Common myeloid progenitor, CD34-positive (primary cell): ENCODE measurements around the gene IL1RAP.

Experiments
- CTCF ChIA-PET: fragments of 350-600 bp; sonication (Branson Sonifier 250); formaldehyde crosslinking; loops from one replicate; lab custom pipeline; 2021; ENCODE audit warnings: antibody characterized with exemption; lab: Charles Lee
- POLR2A ChIA-PET: fragments of 350-600 bp; sonication (Branson Sonifier 250); formaldehyde crosslinking; loops from one replicate; lab custom pipeline; 2021; ENCODE audit warnings: antibody characterized with exemption; lab: Charles Lee
- DNase-seq, 3 donors: peaks; one replicate each; pipeline versions ENCODE4 v3.0.0 to v3.0.0-alpha.2; 2013
- H3K27ac ChIP-seq, 2 experiments: 1 replicate in 1 of 2; 2 replicates in 1 of 2; pipeline ENCODE4 v1.7.0; 2013; ENCODE audit warnings: inconsistent platforms in 2 of 2, low read length in 2 of 2, mild to moderate bottlenecking in 2 of 2, low read depth in 1 of 2, moderate library complexity in 1 of 2; ENCODE audit not compliant: severe bottlenecking in 2 of 2, insufficient read depth in 1 of 2, poor library complexity in 1 of 2
- H3K27me3 ChIP-seq, 5 experiments: replicated peaks in 2 of 5; 1 replicate in 3 of 5; 2 replicates in 2 of 5; pipeline versions ENCODE4 v1.6.1 to v1.7.0; 2013; ENCODE audit warnings: low read length in 4 of 5, mild to moderate bottlenecking in 2 of 5, moderate library complexity in 2 of 5, inconsistent platforms in 1 of 5; ENCODE audit not compliant: insufficient read depth in 5 of 5, control insufficient read depth in 4 of 5
- H3K36me3 ChIP-seq, 4 experiments: 1 replicate in 2 of 4; 2 replicates in 2 of 4; pipeline versions ENCODE4 v1.6.1 to v1.7.0; 2013; ENCODE audit warnings: low read length in 3 of 4, control low read depth in 1 of 4, mild to moderate bottlenecking in 1 of 4; ENCODE audit not compliant: control insufficient read depth in 4 of 4, insufficient read depth in 4 of 4
- H3K4me1 ChIP-seq, 4 experiments: 1 replicate in 3 of 4; 2 replicates in 1 of 4; pipeline versions ENCODE4 v1.6.1 to v1.7.1; 2013; ENCODE audit warnings: low read length in 3 of 4, mild to moderate bottlenecking in 3 of 4, control low read depth in 1 of 4, inconsistent platforms in 1 of 4, moderate library complexity in 1 of 4; ENCODE audit not compliant: control insufficient read depth in 4 of 4, insufficient read depth in 4 of 4; ENCODE audit errors: control extremely low read depth in 1 of 4
- H3K4me3 ChIP-seq, 7 experiments: 1 replicate in 4 of 7; 2 replicates in 3 of 7; pipeline versions ENCODE4 v1.5.1 to v1.7.0; 2013; ENCODE audit warnings: mild to moderate bottlenecking in 7 of 7, low read length in 6 of 7, moderate library complexity in 6 of 7, inconsistent platforms in 2 of 7, low read depth in 2 of 7, control low read depth in 1 of 7; ENCODE audit not compliant: insufficient read depth in 4 of 7, control insufficient read depth in 1 of 7; ENCODE audit errors: extremely low read depth in 1 of 7
- H3K9me3 ChIP-seq, 5 experiments: 1 replicate in 4 of 5; 2 replicates in 1 of 5; pipeline versions ENCODE4 v1.6.1 to v1.7.1; 2013; ENCODE audit warnings: low read length in 4 of 5, mild to moderate bottlenecking in 2 of 5, inconsistent platforms in 1 of 5, low read depth in 1 of 5, moderate library complexity in 1 of 5; ENCODE audit not compliant: control insufficient read depth in 4 of 5, insufficient read depth in 2 of 5; ENCODE audit errors: control extremely low read depth in 1 of 5
- WGBS: methylation state at CpG from one replicate; pipeline ENCODE4 v1.1.5; 2013; ENCODE audit not compliant: insufficient coverage; 5-methylcytosine and 5-hydroxymethylcytosine counted together

The IL1RAP gene

GRCh38 chr3:190562866-190563510, 49.1 kb downstream of the IL1RAP start:
- peaks cover 0 to 17% (median 10%) of the 10 kb centered on the region in 4 experiments for H3K4me1 ChIP-seq
- ChIA-PET POLR2A (no interaction called here), CTCF (interaction anchor here (0.9 kb wide), 1 partner anchor 11 kb away, joined by 3 read pairs; no protein-coding TSS in a partner anchor)
- peaks cover 0 to 14% (median 2%) of the 10 kb centered on the region in 5 experiments for H3K9me3 ChIP-seq
- WGBS: 100% methylated on average over 2 of the region's 3 CpGs
- no peak overlapping the region for H3K4me3 ChIP-seq
- no peaks in the 10 kb centered on the region for H3K27me3 ChIP-seq
- peaks cover 0 to 13% (median 0%) of the 10 kb centered on the region in 4 experiments for H3K36me3 ChIP-seq
- no peak for DNase-seq
- H3K27ac ChIP-seq: no peak overlapping the region

GRCh38 chr3:190564175-190564574, 50.3 kb downstream of the IL1RAP start:
- WGBS: no CpG with 5 or more reads among the region's 2 CpGs
- peaks cover 0 to 4% (median 2%) of the 10 kb centered on the region in 5 experiments for H3K9me3 ChIP-seq
- H3K36me3 ChIP-seq: peaks cover 0 to 5% (median 0%) of the 10 kb centered on the region in 4 experiments
- CTCF ChIA-PET: no interaction called here
- peaks cover 0 to 6% (median 0%) of the 10 kb centered on the region in 5 experiments for H3K27me3 ChIP-seq
- no peak overlapping the region for H3K27ac ChIP-seq
- H3K4me3 ChIP-seq: no peak overlapping the region
- DNase-seq: no peak
- H3K4me1 ChIP-seq: peaks cover 0 to 20% (median 10%) of the 10 kb centered on the region in 4 experiments
- POLR2A ChIA-PET: no interaction called here

- Histone ChIP-seq H3K36me3 (peaks cover 0 to 5% (median 0%) of the 10 kb centered on the region in 4 experiments), H3K27ac (peak overlapping the region; percentile 17 to 65), H3K27me3 (peaks cover 0 to 6% (median 0%) of the 10 kb centered on the region in 5 experiments), H3K4me3 (peak overlapping the region in 3 of 7 experiments; percentile 12 to 40 (median 26)), H3K9me3 (peaks cover 0 to 2% (median 0%) of the 10 kb centered on the region in 5 experiments), H3K4me1 (peaks cover 0 to 20% (median 10%) of the 10 kb centered on the region in 4 experiments)
- CTCF ChIA-PET: interaction anchor here (0.8 to 1.3 kb wide), 8 partner anchors 9 to 140 kb away, joined by 3 to 6 read pairs (median 3); no protein-coding TSS in a partner anchor
- POLR2A ChIA-PET: no interaction called here
- WGBS: 17% methylated on average over 5 of the region's 6 CpGs
- DNase-seq: peak; percentile 99 to 100 (median 99)
Observed at GRCh38 chr3:190566043-190566933, 52.4 kb downstream of the IL1RAP start.

GRCh38 chr3:190568036-190568435, 54.2 kb downstream of the IL1RAP start:
- POLR2A ChIA-PET: no interaction called here
- Histone ChIP-seq H3K36me3 (peaks cover 0 to 5% (median 0%) of the 10 kb centered on the region in 4 experiments), H3K4me1 (peaks cover 0 to 20% (median 10%) of the 10 kb centered on the region in 4 experiments), H3K4me3 (no peak overlapping the region), H3K9me3 (no peaks in the 10 kb centered on the region), H3K27me3 (peaks cover 0 to 6% (median 0%) of the 10 kb centered on the region in 5 experiments), H3K27ac (no peak overlapping the region)
- no peak for DNase-seq
- 83% methylated on average over 1 of the region's 2 CpGs for WGBS
- CTCF ChIA-PET: interaction anchor here (1.2 to 1.3 kb wide), 2 partner anchors 11 to 138 kb away, joined by 3 to 6 read pairs; no protein-coding TSS in a partner anchor

GRCh38 chr3:190574473-190574872, 60.6 kb downstream of the IL1RAP start:
- ChIA-PET POLR2A (no interaction called here), CTCF (interaction anchor here (0.8 to 1.7 kb wide), 4 partner anchors 9 to 123 kb away, joined by 3 to 6 read pairs (median 4); no protein-coding TSS in a partner anchor)
- Histone ChIP-seq H3K4me1 (peaks cover 0 to 22% (median 7%) of the 10 kb centered on the region in 4 experiments), H3K27me3 (peaks cover 0 to 12% (median 0%) of the 10 kb centered on the region in 5 experiments), H3K4me3 (no peak overlapping the region), H3K36me3 (peaks cover 0 to 3% (median 0%) of the 10 kb centered on the region in 4 experiments), H3K27ac (no peak overlapping the region), H3K9me3 (no peaks in the 10 kb centered on the region)
- no peak for DNase-seq
- WGBS: 100% methylated on average over 2 of the region's 2 CpGs

GRCh38 chr3:190575437-190576185, 61.7 kb downstream of the IL1RAP start:
- POLR2A ChIA-PET: no interaction called here
- 40% methylated on average over 3 of the region's 7 CpGs for WGBS
- Histone ChIP-seq H3K9me3 (no peaks in the 10 kb centered on the region), H3K4me1 (peaks cover 0 to 25% (median 9%) of the 10 kb centered on the region in 4 experiments), H3K4me3 (peak overlapping the region in 1 of 7 experiments; percentile 10), H3K27ac (no peak overlapping the region), H3K36me3 (peaks cover 0 to 3% (median 0%) of the 10 kb centered on the region in 4 experiments), H3K27me3 (peaks cover 0 to 12% (median 0%) of the 10 kb centered on the region in 5 experiments)
- CTCF ChIA-PET: interaction anchor here (0.6 to 1.4 kb wide), 5 partner anchors 8 to 77 kb away, joined by 3 to 4 read pairs (median 4); no protein-coding TSS in a partner anchor
- peak; percentile 18 to 75 (median 68) for DNase-seq
